AG04450 (cell line): ENCODE data around the gene KIF3C. TPM values are rescaled to one million over a fixed set of nuclear protein-coding genes. Genes with fewer than 3 reads are reported as not detected.

Experiments used
- CTCF ChIA-PET: fragments of 300-600, 350-600 bp; formaldehyde crosslinking; extraction: SDS; loops from one replicate; lab custom pipeline; 2022; ENCODE audit warnings: antibody characterized with exemption, inconsistent platforms; lab: Charles Lee
- POLR2A ChIA-PET: fragments of 350-600 bp; formaldehyde crosslinking; extraction: SDS; loops from one replicate; lab custom pipeline; 2021; ENCODE audit warnings: antibody characterized with exemption, inconsistent platforms; lab: Yijun Ruan, JAX
- DNase-seq: peaks from one replicate; pipeline ENCODE4 v3.0.0-alpha.2; 2011; ENCODE audit warnings: low read depth, low spot score
- H3K27ac ChIP-seq: one replicate; pipeline ENCODE4 v1.5.1; 2012; ENCODE audit warnings: low read depth, low read length, control low read depth
- H3K27me3 ChIP-seq: one replicate; pipeline ENCODE4 v1.6.0; 2012; ENCODE audit warnings: low read length; ENCODE audit not compliant: control insufficient read depth, insufficient read depth
- H3K4me3 ChIP-seq: 2 replicates; pipeline ENCODE4 v1.5.1; 2011; ENCODE audit warnings: mild to moderate bottlenecking, low read depth, low read length, control low read depth
- H3K9me3 ChIP-seq: 2 replicates; pipeline ENCODE4 v1.5.1; 2012; ENCODE audit warnings: low read length; ENCODE audit not compliant: control insufficient read depth, insufficient read depth
- polyA plus RNA-seq: library from polyadenylated mRNA; depleted of rRNA; stranded (reverse); fragments of >200 nt; gene quantifications from 2 replicates; pipeline ENCODE4 v1.2.3, GENCODE V29; 2011
- TF ChIP-seq, protein P1 (sequence below): IDR thresholded peaks from 2 replicates; pipeline ENCODE4 v1.5.1; 2011; ENCODE audit warnings: low read depth, low read length, control low read depth, inconsistent platforms

The KIF3C gene
- polyA plus RNA-seq, 1 experiment = 8.0 TPM

GRCh38 chr2:25957743-25958142, 24.6 kb downstream of the KIF3C start:
- no peak overlapping the region for H3K27ac ChIP-seq
- ChIA-PET POLR2A (no interaction called here), CTCF (interaction anchor here (4.4 kb wide), 1 partner anchor 187 kb away, joined by 21 read pairs; no protein-coding TSS in a partner anchor)
- no peak for DNase-seq
- no peaks in the 10 kb centered on the region for H3K27me3 ChIP-seq
- TF ChIP-seq, protein P1, sequence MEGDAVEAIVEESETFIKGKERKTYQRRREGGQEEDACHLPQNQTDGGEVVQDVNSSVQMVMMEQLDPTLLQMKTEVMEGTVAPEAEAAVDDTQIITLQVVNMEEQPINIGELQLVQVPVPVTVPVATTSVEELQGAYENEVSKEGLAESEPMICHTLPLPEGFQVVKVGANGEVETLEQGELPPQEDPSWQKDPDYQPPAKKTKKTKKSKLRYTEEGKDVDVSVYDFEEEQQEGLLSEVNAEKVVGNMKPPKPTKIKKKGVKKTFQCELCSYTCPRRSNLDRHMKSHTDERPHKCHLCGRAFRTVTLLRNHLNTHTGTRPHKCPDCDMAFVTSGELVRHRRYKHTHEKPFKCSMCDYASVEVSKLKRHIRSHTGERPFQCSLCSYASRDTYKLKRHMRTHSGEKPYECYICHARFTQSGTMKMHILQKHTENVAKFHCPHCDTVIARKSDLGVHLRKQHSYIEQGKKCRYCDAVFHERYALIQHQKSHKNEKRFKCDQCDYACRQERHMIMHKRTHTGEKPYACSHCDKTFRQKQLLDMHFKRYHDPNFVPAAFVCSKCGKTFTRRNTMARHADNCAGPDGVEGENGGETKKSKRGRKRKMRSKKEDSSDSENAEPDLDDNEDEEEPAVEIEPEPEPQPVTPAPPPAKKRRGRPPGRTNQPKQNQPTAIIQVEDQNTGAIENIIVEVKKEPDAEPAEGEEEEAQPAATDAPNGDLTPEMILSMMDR = no peak
- H3K4me3 ChIP-seq = no peak overlapping the region
- H3K9me3 ChIP-seq = no peaks in the 10 kb centered on the region; the same call in 1 of the 2 replicates

DNA sequence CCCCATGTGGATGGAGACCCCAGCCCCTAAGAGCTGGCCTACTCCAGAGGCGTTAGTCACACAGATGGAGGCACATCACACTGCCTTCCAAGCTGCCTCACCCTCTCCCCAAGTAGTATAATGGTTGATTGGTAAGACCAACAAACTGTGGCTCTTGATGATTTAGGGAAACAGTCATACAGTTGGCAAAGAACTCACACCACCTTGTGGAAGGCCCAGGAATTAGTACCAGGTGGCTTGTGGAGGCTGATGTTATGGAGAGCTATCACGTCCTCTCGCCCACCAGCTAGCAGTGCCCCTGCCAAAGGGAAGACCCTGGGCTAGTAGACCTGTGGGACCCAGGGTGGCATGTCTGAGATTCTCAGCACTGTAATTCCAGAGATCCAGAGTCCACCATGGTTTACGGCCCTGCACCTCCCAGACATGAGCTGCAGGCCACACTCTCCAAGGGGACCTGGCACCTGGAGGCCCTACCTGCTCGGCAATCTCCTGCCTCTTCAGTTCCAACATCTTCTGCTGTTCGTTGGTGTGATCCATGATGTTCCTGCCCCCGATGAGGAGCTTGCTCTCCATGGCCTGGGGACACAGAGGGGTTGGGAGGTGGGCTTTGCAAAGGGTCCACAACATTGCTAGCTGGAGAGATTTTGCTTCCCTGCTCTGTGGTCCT, 26.3 kb downstream of the KIF3C start:
- no peak overlapping the region for H3K27ac ChIP-seq
- H3K9me3 ChIP-seq = no peaks in the 10 kb centered on the region; the same call in 1 of the 2 replicates
- no peaks in the 10 kb centered on the region for H3K27me3 ChIP-seq
- no peak overlapping the region for H3K4me3 ChIP-seq
- POLR2A ChIA-PET = no interaction called here
- TF ChIP-seq, protein P1 = peak; percentile 15; the same call in 1 of the 2 replicates
- no peak for DNase-seq
- CTCF ChIA-PET = interaction anchor here (0.6 to 4.4 kb wide), 4 partner anchors 11 to 189 kb away, joined by 4 to 21 read pairs (median 6); no protein-coding TSS in a partner anchor

- TF ChIP-seq, protein P1 = no peak
- no peak for DNase-seq
- POLR2A ChIA-PET = no interaction called here
- CTCF ChIA-PET = interaction anchor here (0.6 to 4.4 kb wide), 3 partner anchors 50 to 190 kb away, joined by 3 to 21 read pairs (median 5); no protein-coding TSS in a partner anchor
- Histone ChIP-seq H3K27me3 (no peaks in the 10 kb centered on the region), H3K9me3 (no peaks in the 10 kb centered on the region; the same call in 1 of the 2 replicates), H3K27ac (no peak overlapping the region), H3K4me3 (no peak overlapping the region)
These were observed 27.3 kb downstream of the KIF3C start for GRCh38 chr2:25955036-25955435.

GRCh38 chr2:25954199-25954752, 28.0 kb downstream of the KIF3C start:
- no peak for DNase-seq
- ChIA-PET POLR2A (no interaction called here), CTCF (interaction anchor here (4.4 kb wide), 1 partner anchor 191 kb away, joined by 21 read pairs; no protein-coding TSS in a partner anchor)
- H3K27me3 ChIP-seq = no peaks in the 10 kb centered on the region
- no peaks in the 10 kb centered on the region; the same call in 1 of the 2 replicates for H3K9me3 ChIP-seq
- no peak overlapping the region for H3K4me3 ChIP-seq
- TF ChIP-seq, protein P1 = no peak
- no peak overlapping the region for H3K27ac ChIP-seq

- TF ChIP-seq, protein P1 = peak; percentile 97
- Histone ChIP-seq H3K27ac (no peak overlapping the region), H3K27me3 (no peaks in the 10 kb centered on the region), H3K4me3 (no peak overlapping the region), H3K9me3 (no peaks in the 10 kb centered on the region; the same call in 1 of the 2 replicates)
- DNase-seq = peak; percentile 58
- ChIA-PET POLR2A (no interaction called here), CTCF (interaction anchor here (0.6 to 5.3 kb wide), 52 partner anchors 10 to 627 kb away, joined by 3 to 109 read pairs (median 4); partner anchors contain the start of genes GAREM2 and RAB10)
These were observed 31.2 kb downstream of the KIF3C start for GRCh38 chr2:25951071-25951547.
